PC-3 (cell line): ENCODE results near the gene ZFP64. TPM values are rescaled to one million over a fixed set of nuclear protein-coding genes. Genes with fewer than 3 reads are reported as not detected.

Source experiments
- ATAC-seq: fragments of 200-7000 bp; cut with Tn5 transposase; 2 replicates; pipeline ENCODE4 v1.9.1; 2020; ENCODE audit warnings: mild to moderate bottlenecking, moderate library complexity
- BruUV-seq: library from RNA; stranded (reverse); fragments of 400-500 nt; replicated peaks from 2 replicates; lab custom pipeline; 2021; lab: Mats Ljungman, UMichigan
- CTCF ChIA-PET: fragments of 300-600 bp; sonication (Branson Sonifier 250); formaldehyde crosslinking; loops from one replicate; lab custom pipeline; 2022; ENCODE audit warnings: antibody characterized with exemption; lab: Charles Lee
- POLR2A ChIA-PET: fragments of 300-600 bp; sonication (Branson Sonifier 250); formaldehyde crosslinking; loops from one replicate; lab custom pipeline; 2022; ENCODE audit warnings: antibody characterized with exemption; ENCODE audit not compliant: unreplicated experiment; lab: Charles Lee
- DNase-seq: peaks from one replicate; pipeline ENCODE4 v3.0.0-alpha.2; 2015
- H2AFZ ChIP-seq: fragments of 300-600 bp; sonication (generic); 2 replicates; pipeline ENCODE4 v1.6.0; 2016; ENCODE audit warnings: antibody characterized with exemption, low read length
- H3F3A ChIP-seq: fragments of 300-600 bp; sonication (generic); one replicate; pipeline ENCODE4 v1.6.0; 2017; ENCODE audit warnings: antibody characterized with exemption, low read length, control low read depth, mild to moderate bottlenecking; ENCODE audit not compliant: unreplicated experiment
- H3K27ac ChIP-seq: fragments of 300-600 bp; sonication (generic); 2 replicates; pipeline ENCODE4 v1.5.1; 2016; ENCODE audit warnings: mild to moderate bottlenecking, low read length
- H3K27me3 ChIP-seq: fragments of 300-600 bp; sonication (generic); 2 replicates; pipeline ENCODE4 v1.6.1; 2016; ENCODE audit warnings: low read length, mixed read lengths
- H3K36me3 ChIP-seq: fragments of 300-600 bp; sonication (generic); 2 replicates; pipeline ENCODE4 v1.6.1; 2016; ENCODE audit warnings: low read depth, mixed run types, low read length, mixed read lengths
- H3K4me1 ChIP-seq: fragments of 300-600 bp; sonication (generic); 2 replicates; pipeline ENCODE4 v1.5.1; 2016; ENCODE audit warnings: low read length; ENCODE audit not compliant: insufficient read depth
- H3K4me2 ChIP-seq: fragments of 300-600 bp; sonication (generic); 2 replicates; pipeline ENCODE4 v1.6.0; 2016; ENCODE audit warnings: low read length
- H3K4me3 ChIP-seq: fragments of 300-600 bp; sonication (generic); 2 replicates; pipeline ENCODE4 v1.5.1; 2016; ENCODE audit warnings: mild to moderate bottlenecking, low read length, mixed read lengths
- H3K79me2 ChIP-seq: fragments of 300-600 bp; sonication (generic); 2 replicates; pipeline ENCODE4 v1.6.1; 2017; ENCODE audit warnings: low read length, mixed read lengths
- H3K9ac ChIP-seq: fragments of 300-600 bp; sonication (generic); 2 replicates; pipeline ENCODE4 v1.6.0; 2016; ENCODE audit warnings: mild to moderate bottlenecking, low read length
- H3K9me2 ChIP-seq: fragments of 300-600 bp; sonication (generic); replicated peaks from 2 replicates; pipeline ENCODE4 v1.6.1; 2016; ENCODE audit warnings: mixed run types, low read length, mixed read lengths
- H3K9me3 ChIP-seq: fragments of 300-600 bp; sonication (generic); 2 replicates; pipeline ENCODE4 v1.6.1; 2016; ENCODE audit warnings: low read length, mixed read lengths
- H4K20me1 ChIP-seq: fragments of 300-600 bp; sonication (generic); 2 replicates; pipeline ENCODE4 v1.6.1; 2016; ENCODE audit warnings: low read length, mixed read lengths
- CTCF ChIP-seq: fragments of 300-600 bp; sonication (generic); conservative IDR thresholded peaks from 2 replicates; pipeline ENCODE4 v1.5.1; 2017; ENCODE audit warnings: antibody characterized with exemption, low read depth, mild to moderate bottlenecking, low read length
- EZH2 ChIP-seq: fragments of 300-600 bp; sonication (generic); IDR thresholded peaks from one replicate; pipeline ENCODE4 v1.6.1; 2017; ENCODE audit warnings: antibody characterized with exemption, mild to moderate bottlenecking, low read length; ENCODE audit not compliant: unreplicated experiment
- EZH2phosphoT487 ChIP-seq: fragments of 300-600 bp; sonication (generic); IDR thresholded peaks from 2 replicates; pipeline ENCODE4 v1.6.1; 2018; ENCODE audit warnings: mild to moderate bottlenecking, antibody characterized with exemption, low read length, borderline replicate concordance
- intact Hi-C: fragments of 100-400 bp; cut with micrococcal nuclease; formaldehyde crosslinking; loops from 2 replicates; pipeline ENCODE4 v1.9.0; 2023
- total RNA-seq: library from RNA; depleted of rRNA; stranded (reverse); fragments of >200 nt; gene quantifications from 2 replicates; pipeline ENCODE4 v1.2.3, GENCODE V29; 2014

ZFP64 gene
- total RNA-seq, 1 experiment from 2014 or later = 16.6 TPM

GRCh38 chr20:52127309-52127708 lies 64.3 kb downstream of the ZFP64 start:
- POLR2A ChIA-PET = no interaction called here
- Histone ChIP-seq H3K27me3 (no peaks in the 10 kb centered on the region), H3K9me3 (0 out of 2 replicates have a peak, but pooled peaks cover 6% of the 10 kb centered on the region), H3K9ac (no peak overlapping the region), H3F3A (no peaks in the 10 kb centered on the region), H4K20me1 (no peaks in the 10 kb centered on the region), H3K4me2 (no peak overlapping the region), H3K27ac (no peak overlapping the region), H3K9me2 (no peaks in the 10 kb centered on the region), H3K79me2 (no peaks in the 10 kb centered on the region), H2AFZ (no peak overlapping the region), H3K4me1 (no peaks in the 10 kb centered on the region), H3K4me3 (no peak overlapping the region), H3K36me3 (no peaks in the 10 kb centered on the region)
- CTCF ChIA-PET = no interaction called here
- ATAC-seq (no peak), DNase-seq (no peak)
- no TSS peak for BruUV-seq
- intact Hi-C loops = loop anchor here (10.0 kb wide), 1 partner anchor 1417 kb away; no protein-coding TSS in a partner anchor
- TF ChIP-seq EZH2phosphoT487 (no peak), CTCF (no peak), EZH2 (no peak)

DNA sequence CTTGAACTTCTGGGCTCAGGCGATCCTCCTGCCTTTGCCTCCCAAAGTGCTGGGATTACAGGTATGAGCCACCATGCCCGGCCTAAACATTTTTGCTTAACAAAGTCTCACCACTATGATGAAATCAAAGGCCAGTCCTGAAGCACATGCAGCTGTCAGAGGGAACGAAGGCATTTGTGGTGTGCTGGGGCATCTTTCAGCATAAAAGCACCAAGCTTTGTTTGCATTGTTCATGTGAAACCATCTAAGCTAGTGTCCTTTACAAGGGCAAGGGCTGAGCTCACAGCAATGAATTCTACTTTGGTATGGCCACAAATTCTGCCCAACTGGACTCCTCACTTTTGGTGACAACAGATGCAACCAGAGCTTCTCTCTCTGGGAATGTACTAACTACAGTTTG lies 66.8 kb downstream of the ZFP64 start:
- Histone ChIP-seq H4K20me1 (no peaks in the 10 kb centered on the region), H3K4me2 (no peak overlapping the region), H3K9me2 (no peaks in the 10 kb centered on the region), H3K27ac (no peak overlapping the region), H3F3A (no peaks in the 10 kb centered on the region), H3K4me3 (no peak overlapping the region), H2AFZ (no peak overlapping the region), H3K9ac (no peak overlapping the region), H3K79me2 (no peaks in the 10 kb centered on the region), H3K27me3 (no peaks in the 10 kb centered on the region), H3K9me3 (no peaks in the 10 kb centered on the region), H3K36me3 (no peaks in the 10 kb centered on the region), H3K4me1 (no peaks in the 10 kb centered on the region)
- ChIA-PET CTCF (interaction anchor here (0.6 kb wide), 1 partner anchor 1815 kb away, joined by 3 read pairs; no protein-coding TSS in a partner anchor), POLR2A (interaction anchor here (0.6 kb wide), 1 partner anchor 764 kb away, joined by 4 read pairs; no protein-coding TSS in a partner anchor)
- BruUV-seq = no TSS peak
- TF ChIP-seq CTCF = no peak
- TF ChIP-seq EZH2phosphoT487 = no peak
- TF ChIP-seq EZH2 = no peak
- no peak for ATAC-seq
- no peak for DNase-seq
- intact Hi-C loops = loop anchor here (10.0 kb wide), 1 partner anchor 1420 kb away; no protein-coding TSS in a partner anchor

DNA sequence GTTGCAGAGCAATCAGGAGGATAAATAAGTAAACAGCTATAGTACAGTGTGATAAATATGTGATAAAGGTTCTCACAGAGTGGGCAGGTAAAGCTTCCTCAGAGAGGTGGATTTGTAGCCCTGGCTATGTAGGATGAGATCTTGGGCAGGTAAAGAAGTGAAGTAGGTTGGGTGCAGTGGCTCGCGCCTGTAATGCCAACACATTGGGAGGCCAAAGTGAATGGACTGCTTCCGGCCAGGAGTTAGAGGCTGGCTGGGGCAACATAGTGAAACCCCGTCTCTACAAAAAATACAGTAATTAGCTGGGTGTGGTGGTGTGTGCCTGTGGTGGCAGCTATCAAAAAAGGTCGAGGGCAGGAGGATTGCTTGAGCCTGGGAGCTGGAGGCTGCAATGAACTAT lies 72.9 kb downstream of the ZFP64 start:
- H3K9ac ChIP-seq = no peak overlapping the region
- no peaks in the 10 kb centered on the region for H4K20me1 ChIP-seq
- no peak for ATAC-seq
- no peaks in the 10 kb centered on the region for H3F3A ChIP-seq
- POLR2A ChIA-PET = no interaction called here
- no peak for DNase-seq
- H3K4me3 ChIP-seq = no peak overlapping the region
- no TSS peak for BruUV-seq
- H3K9me3 ChIP-seq = no peaks in the 10 kb centered on the region
- H3K27me3 ChIP-seq = no peaks in the 10 kb centered on the region
- no peaks in the 10 kb centered on the region for H3K79me2 ChIP-seq
- H3K9me2 ChIP-seq = no peaks in the 10 kb centered on the region
- H3K4me2 ChIP-seq = no peak overlapping the region
- intact Hi-C loops = no loop called here
- H3K27ac ChIP-seq = no peak overlapping the region
- no peak for TF ChIP-seq EZH2phosphoT487
- TF ChIP-seq CTCF = no peak
- no peak for TF ChIP-seq EZH2
- H3K4me1 ChIP-seq = no peaks in the 10 kb centered on the region
- H2AFZ ChIP-seq = no peak overlapping the region
- CTCF ChIA-PET = interaction anchor here (0.7 kb wide), 1 partner anchor 11 kb away, joined by 9 read pairs; no protein-coding TSS in a partner anchor
- H3K36me3 ChIP-seq = no peaks in the 10 kb centered on the region
